ENCODE measurements around the gene NAIF1.
"Not testable (repeated sequence)": the region's sequence is repeated elsewhere in the genome, so short reads cannot be mapped to it uniquely, and the experiment has no call there.

Gene NAIF1

DNA sequence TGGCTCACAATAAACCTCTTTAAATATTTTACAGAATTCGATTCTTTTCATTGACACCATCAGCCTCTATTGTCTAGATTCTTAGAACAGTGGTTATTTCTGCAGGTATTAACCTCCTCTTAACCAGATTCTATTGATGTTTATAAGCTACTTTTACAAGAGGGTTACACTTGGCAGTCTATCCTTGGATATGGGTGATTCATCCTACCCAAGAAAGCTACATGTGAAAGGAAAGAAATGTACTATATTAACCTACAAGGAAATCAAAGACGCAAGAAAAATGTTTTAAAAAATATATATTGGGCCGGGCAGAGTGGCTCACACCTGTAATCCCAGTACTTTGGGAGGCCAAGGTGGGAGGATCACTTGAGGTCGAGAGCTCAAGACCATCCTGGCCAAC is 17.6 kb upstream of the NAIF1 start:
- no peak for DNase-seq (ENCODE audit: low read depth)

DNA sequence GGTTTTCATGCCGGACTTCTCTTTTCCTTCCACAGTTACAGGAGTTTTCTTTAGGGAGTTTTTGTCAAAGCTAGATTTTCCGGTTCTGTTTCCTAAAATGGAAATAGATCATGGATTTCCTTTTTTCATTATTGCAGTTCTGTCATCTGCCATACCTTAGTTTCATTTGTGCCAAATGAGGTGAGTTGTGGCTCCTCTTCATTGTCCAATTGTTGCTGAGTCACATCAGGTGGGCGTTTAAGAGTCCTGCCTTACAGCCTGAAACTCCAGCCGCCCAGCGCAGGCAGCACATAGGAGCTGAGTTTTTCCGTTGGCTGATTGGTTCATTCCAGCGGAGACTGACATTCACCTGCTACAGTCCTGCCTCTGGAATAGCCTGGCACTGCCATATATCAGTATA is 15.0 kb upstream of the NAIF1 start:
- no peak for DNase-seq (ENCODE audit: low read depth)

DNA sequence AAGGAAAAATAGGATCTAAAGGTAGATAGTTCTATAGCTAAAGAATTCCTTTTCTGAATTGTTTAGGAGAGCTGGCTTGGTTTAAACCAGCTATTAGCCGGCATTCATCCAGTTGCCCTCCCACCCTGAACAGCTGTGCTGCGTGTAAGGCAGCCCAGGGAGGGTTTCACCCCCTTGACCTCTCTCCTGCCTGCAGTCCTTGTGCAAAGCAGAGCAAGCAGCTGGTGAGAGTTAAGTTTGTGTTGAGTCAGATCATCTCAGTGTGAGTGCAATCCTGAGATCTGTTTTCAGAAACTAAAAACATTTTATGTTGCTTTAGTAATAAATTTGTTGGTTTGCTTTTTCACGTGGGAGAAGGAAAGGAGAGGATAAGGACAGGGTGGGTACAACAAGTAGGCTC is 13.9 kb upstream of the NAIF1 start:
- no peak for DNase-seq (ENCODE audit: low read depth)

DNA sequence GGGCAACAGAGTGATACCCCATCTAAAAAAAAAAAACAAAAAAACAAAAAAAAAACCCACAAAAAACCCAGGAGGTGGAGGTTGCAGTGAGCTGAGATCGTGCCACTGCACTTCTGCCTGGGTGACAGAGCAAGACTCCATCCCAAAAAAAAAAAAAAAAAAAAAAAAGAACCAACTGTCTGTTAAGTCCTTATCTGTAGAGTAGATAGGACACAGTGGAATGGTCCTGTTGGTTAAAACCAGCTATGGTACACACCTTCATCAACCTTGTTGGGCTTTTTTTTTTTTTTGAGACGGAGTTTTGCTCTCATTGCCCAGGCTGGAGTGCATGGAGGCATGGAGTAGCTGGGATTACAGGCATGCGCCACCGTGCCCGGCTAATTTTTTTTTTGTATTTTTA is 13.1 kb upstream of the NAIF1 start:
- DNase-seq (ENCODE audit: low read depth) = no peak

DNA sequence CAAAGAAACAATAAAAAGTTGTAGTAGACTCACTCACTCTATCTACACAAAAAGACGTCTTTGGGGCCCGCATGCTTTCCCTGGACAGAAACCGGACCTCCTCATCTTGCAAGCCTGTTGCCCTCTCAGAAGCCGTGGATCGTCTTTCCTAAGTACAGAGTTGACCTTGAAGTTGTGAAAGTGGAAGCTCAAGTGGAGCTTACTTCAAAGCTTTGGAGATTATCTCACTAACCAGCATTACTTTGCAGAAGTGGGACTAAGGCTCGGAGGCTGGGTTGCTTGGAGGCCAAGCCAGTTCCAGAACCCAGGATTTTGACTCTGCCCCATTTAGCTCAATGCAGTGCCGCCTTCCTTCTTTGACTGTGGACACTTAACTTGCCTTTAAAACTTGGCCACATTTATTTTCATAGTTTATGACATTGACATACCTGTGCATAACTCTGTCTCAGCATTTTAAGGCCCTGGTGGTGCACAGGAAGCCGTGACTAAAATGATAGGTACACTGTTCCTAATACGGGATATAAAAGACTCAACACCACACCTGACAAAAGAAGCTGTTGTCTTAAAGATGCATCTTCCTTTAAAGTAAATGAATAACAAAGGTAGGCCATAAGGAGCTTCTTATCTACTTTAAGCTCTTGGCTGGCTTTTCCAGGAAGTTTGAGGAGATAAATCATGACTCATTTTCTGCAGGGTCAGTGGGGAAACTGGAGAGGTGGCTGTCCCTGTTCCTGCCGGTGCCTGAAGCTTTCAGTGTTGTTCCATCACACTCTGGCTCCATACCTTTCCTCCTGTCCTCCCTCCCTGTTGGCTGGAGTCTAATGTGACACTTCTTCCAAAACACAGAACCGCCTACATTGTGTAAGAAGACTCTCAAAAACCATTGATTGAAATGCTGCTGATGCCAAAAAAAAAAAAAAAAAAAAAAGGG is 11.6 kb upstream of the NAIF1 start:
- DNase-seq (ENCODE audit: low read depth) = no peak

DNA sequence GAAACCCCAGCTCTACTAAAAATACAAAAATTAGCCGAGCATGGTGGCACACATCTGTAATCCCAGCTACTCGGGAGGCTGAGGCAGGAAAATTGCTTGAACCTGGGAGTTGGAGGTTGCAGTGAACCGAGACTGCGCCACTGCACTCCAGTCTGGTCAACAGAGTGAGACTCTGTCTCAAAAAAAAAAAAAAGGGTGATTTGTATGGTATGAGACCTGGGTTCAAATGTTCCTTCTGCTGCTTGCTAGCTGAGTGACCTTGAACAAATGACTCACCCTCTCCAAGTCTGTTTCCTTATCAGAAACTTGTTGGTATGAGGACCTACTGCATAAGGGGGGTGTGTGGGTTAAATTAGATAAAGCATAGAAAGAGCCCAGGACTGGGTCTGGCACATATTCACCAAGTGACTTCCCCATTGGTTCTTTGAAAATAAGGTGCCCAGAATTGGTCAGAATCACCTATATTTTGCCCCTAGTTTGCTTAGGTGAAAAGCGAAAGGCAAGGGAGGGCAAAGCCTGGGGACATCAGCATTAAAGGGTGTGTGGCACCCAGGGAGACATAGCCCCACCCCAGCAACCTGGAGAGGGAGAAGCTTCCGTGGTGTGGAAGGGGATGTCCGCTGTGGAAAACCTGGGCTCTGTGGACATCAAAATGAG is 10.9 kb upstream of the NAIF1 start:
- DNase-seq (ENCODE audit: low read depth) = no peak

DNA sequence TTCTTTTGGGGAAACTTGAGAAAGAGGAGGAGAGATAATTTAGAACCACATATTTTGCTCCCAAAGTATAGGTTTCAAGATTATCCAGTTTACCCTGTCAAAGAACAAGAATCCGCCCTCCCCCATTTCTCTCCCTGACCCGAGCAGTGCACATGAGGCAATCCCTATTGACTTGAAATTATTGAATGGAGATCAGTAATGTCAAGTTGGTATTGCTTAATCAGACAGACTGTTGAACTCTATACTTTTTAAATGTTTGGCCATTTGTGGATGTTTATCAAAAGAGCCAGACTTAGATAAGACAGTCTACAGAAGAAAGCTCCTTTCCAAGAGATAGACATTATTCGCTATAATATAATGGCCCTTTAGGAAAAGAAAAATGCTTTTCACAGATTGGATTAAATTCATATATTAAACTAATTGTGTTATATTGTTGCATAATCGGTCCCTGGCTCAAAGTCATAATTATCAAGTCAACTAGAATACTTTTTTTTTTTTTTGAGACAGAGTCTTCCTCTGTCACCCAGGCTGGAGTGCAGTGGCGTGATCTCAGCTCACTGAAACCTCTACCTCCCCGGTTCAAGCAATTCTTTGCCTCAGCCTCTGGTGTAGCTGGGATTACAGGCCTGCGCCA is 6.2 kb upstream of the NAIF1 start:
- no peak for DNase-seq (ENCODE audit: low read depth)

DNA sequence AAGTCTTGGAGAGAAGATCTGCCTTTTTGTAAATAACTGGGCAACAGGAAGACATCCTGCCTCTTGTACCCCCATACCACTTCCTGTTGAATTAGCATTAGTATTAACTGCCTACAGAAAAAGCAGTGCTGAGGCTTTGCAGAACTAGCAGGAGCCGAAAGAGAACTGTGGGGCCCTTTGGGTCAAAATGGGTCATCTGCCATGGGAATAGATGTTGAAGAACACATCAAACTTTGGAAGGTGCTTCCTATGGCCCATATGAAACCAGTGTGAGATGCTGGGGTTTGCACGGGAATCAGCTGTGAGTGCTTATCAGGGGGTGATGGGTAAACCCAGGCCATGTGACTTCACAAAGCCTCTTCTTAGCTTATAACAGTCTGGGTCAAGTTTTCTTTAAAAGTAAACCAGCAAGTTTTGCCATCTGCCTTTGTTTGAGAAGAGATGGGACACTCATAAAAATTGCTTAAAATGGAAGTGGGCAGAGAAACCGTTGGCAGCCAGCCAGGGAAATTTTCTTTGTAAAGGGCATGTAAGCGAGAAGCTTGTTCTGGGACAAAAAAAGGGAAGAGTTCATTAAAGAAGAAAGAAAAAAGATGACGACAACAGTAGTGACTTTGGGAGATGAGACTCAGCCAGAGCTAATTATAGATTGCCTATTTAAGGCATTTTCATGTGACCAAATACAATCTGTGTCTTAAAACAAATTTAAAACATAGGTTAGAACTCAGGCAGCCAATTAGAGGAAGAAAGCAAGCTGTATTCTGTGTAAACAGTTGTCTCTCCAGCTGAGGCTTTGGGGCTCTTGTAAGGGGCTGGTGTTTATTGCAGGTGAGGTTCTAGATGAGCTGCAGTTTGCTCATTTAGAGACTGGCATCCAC is 5.3 kb upstream of the NAIF1 start:
- DNase-seq (ENCODE audit: low read depth) = no peak

DNA sequence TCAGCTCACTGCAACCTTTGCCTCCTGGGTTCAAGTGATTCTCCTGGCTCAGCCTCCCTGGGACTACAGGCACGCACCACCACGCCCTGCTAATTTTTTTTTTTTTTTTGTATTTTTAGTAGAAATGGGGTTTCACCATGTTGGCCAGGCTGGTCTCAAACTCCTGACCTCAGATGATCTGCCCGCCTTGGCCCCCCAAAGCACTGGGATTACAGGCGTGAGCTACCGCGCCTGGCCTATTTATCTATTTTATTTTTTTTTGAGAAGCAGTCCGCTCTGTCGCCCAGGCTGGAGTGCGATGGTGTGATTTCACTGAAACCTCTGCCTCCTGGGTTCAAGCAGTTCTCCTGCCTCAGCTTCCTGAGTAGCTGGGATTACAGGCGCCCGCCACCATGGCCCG is 4.4 kb upstream of the NAIF1 start:
- DNase-seq (ENCODE audit: low read depth) = not testable (repeated sequence)

DNA sequence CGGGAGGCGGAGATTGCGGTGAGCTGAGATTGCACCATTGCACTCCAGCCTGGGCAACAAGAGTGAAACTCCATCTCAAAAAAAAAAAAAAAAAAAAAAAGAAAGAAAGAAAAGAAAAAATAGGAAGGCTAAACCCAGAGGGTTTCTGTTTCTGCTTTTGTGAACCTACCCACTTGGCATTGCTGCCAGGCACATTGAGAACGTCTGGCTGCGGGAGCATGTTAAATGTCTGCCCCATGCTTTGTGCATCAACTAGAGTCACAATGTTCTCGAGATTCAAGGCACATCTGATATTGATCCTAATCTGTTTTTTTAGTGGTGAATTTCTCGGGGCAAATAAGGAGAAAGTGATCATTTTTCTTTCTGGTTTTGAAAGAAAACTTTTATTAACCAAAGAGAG is 3.8 kb upstream of the NAIF1 start:
- DNase-seq (ENCODE audit: low read depth) = no peak

DNA sequence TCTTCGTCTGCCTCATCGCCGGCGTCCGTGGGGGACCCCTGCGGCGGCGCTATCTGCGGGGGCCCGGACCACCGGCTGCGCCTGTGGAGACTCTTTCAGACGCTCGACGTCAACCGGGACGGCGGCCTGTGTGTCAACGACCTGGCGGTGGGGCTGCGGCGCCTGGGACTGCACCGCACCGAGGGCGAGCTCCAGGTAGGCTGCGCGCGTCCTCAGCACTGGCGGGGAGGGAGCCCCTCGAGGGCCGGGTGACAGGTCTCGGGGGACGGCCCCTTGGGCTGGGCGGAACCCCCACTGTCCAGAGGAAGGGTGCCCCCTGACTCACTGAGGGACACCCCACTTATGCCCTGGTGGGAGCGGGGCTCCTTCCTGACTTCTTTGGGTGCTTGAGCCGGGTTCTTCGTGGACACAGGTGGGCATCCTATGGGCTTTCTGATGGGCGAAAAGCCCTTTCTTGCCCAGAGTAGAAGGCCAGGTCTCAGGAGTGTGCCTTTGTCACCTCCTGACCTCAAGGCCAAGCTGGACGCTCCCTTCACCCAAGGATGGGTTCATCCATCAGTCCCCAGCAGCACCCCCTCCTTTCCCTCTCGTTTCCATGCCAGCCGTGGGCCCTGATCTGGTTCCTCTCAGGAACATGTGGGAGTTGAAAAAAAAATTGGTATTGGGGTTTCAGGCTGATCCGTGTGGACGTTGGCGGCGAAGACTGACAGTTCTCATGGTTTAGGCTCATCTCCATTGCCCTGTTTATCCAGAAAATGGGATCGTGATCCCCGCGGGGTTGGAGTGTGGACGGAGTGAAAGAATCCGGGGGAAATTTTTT is 1.5 kb upstream of the NAIF1 start:
- DNase-seq (ENCODE audit: low read depth) = no peak

DNA sequence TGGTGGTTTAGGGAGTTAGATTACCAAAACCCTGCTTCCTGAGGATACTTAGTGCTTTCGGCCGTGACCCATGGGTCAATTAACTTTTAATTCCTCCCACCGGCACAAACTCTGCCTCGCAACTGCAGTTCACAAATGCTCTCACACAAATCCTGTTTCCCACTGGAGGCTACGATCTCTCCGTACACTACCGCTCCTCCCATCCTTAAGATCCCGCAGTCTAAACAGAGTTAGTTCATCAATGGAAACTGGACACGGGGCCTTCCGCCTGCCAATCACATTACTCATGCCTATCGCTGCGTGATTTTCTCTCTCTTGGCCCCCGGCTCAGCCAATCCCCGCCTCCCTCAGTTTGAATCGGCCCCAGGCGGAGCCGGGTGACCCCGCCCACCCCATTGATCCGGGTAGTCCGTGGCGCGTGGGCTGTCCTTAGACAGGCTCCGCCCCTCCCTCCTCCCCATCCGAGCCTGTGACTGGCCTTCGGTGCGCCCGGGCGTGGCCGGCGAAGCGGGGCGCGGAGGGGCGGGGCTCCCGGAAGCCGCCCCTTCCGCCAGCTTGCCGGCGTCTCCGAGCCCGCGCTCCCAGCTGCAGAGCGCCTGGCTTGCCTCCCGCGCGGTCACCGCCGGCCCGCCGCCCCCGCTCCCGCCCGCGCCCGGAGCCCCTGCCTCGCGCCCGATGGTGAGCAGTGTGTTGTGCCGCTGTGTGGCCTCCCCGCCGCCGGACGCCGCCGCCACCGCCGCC is 695 bp upstream of the NAIF1 start, which contains the start of gene SLC25A25:
SLC25A25 (plus strand) TSS at position 588 of the 741 bp plus-strand sequence; CDS start at position 676, 88 bp downstream.
- peak; percentile 98 for DNase-seq (ENCODE audit: low read depth)

DNA sequence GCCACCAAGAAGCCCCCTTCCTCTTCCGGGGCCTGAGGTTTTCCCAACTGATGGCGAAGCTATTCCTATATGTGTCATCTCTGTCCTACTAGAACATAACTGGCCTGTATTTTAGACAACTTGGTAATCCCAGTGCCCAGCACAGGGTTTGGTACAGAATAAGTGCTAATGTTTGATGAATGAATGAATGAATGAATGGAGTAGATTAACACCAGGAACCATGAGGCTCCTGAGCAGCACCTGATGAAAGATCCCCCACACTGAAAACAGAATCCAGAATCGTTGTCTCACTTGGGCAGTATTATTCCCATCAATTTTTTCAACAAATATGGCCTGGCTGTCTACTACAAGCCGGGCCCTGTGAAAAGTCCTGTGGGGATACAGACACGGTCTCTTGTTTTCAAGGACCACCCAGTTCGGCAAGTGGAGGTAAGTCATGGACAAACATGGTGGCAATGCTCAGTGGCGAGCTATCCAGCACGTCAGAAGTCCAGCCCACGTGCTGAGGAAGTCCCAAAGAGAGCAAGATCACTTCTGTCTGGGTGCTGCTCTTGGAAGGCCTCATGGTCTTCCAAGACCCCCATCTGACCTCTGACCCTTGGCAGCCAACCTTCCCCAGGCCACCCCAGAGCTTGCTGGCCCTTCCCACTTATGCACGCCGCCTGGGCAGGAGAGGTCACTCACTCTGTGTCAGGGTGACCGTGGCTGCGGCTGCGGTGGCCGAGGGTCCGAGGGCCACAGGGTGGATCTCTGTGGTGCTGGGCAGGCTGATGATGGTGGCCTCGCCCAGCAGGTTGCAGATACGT is 1.0 kb downstream of the NAIF1 start:
- no peak for DNase-seq (ENCODE audit: low read depth)

DNA sequence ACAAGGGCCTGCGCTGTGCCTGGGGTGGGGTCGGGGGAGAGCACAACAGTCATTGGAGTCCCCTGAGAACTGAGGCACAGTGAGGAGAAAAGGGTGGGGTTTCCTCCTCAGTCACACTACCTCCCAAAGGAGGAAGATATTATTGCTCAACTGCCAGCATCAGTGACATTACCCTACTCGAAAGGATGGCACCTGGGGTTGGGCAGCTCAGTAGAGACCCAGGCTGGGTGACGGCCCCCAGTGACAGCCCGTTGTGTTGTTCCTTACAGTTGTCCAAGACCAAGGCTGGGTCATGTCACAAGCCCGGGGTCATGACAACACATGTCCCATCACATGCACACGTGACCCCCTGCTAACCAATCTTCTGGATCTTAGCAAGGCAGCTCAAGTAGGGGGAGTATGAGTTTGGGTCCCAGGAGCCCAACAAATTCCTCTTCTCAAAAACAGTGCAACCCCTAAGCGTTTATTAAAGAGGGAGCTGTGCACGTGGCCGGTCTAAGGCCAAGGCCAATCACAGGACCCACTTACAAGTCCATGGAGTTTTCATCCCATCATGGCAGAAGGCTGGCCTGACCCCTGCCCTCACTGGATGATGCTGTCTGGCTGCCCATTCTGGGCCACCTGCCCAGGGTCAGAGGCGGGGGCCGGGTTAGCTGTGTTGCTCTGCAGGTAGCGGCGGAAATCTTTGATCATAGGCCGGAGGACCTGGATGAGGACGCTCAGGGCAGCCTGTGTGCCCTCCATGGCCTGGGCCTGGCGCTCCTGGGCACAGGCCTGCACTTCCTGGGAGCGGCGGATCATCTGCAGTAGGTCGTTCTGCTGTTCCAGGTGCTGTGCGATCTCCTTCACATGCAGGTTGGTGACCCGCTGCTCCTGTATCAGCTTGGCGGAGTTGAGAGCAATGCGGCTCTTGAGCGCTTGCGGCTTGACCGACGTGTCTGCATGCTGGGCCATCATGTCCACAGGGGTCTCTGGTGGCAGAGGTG is 4.0 kb downstream of the NAIF1 start:
- DNase-seq (ENCODE audit: low read depth) = no peak

DNA sequence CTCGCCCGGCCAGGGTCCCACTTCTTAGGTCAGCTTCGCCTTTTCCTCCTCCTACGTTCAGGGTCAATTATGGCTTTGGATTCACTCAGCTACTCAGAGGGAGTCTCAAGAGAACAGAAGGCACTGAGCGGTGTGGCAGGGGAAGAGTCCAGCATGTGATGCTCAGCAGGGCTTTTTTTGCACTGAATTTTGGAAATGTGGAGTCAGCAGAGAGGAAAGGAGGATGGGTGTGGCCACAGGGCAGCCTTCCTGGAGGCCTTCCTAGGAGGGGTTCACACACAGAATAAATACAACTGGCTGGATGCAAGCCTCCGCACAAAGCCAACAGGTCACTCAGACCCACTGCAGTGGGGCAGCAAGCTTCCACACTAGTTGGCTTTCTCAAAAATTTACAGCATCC is 4.8 kb downstream of the NAIF1 start:
- no peak for DNase-seq (ENCODE audit: low read depth)

DNA sequence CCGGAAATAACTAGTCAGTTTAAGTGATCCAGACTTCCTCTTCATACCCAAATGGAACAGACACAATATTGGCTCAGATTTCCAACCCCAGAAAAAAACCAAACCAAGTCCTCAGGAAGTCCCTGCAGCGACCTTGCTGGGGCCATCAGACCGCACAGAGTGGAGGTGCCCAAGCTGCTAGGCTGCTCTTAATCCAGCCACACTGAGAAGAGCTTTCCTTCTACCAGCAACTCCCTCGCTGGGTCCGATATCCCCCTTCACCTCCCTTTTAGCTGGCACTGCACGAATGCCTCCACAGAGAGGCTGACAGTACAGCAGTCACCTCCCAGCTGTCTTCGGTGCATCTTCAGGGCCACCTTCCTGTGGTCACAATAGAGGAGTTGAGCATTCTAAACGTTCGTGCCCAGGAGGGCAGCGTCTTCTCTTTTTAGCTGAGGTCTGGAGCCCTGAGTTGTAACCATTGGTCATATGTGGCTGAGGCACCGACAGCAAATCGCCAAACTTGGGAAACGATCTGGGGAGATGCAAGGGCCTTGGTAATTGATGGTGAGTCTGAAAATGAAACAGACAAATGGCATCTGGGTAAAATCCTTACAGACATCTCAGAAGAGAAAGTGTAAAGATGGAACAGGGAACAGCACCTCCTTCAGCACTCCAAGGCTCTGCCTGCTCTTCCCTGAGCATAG is 5.7 kb downstream of the NAIF1 start:
- no peak for DNase-seq (ENCODE audit: low read depth)

DNA sequence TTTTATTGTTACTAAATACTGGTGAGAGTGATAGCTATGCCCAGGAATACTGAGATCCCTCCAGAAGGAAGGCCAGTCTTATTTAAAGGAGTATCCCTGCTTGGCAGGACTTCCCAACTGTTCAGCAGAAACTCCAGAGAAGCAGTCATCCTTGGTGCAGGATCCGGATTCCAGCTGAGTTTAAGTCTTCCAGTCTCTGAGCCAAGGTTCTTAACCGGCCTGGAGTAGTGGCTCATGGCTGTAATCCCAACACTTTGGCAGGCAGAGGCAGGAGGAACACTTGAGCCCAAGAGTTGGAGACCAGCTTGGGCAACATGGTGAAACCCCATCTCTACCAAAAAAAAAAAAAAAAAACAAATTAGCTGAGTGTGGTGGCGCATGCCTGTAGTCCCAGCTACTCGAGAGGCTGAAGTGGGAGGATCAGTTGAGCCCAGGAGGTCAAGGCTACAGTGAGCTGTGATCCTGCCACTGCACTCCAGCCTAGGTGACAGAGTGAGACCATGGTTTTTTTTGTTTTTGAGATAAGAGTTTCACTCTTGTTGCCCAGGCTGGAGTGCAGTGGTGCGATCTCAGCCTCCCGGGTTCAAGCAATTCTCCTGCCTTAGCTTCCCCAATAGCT is 7.6 kb downstream of the NAIF1 start:
- DNase-seq (ENCODE audit: low read depth) = no peak
